ENCODE data around the gene CADPS2. TPM values are rescaled to one million over a fixed set of nuclear protein-coding genes. Genes with fewer than 3 reads are reported as not detected.

The CADPS2 gene
- total RNA-seq, 2 experiments from 2014 or later, result not detected

GRCh38 chr7:122600630-122601029, 285.6 kb downstream of the CADPS2 start:
- no peaks in the 10 kb centered on the region for H3K27me3 Mint-ChIP-seq
- ChIA-PET POLR2A (no interaction called here), CTCF (no interaction called here)
- no peak overlapping the region for H3K4me3 Mint-ChIP-seq
- DNase-seq, result no peak
- intact Hi-C loops (cut with micrococcal nuclease), result no loop called here
- H3K27ac Mint-ChIP-seq, result no peak overlapping the region
- peaks cover 2% of the 10 kb centered on the region for H3K9me3 Mint-ChIP-seq
- no peaks in the 10 kb centered on the region for H3K4me1 Mint-ChIP-seq (ENCODE audit: low read depth)
- no peak for TF ChIP-seq CTCF (IDR thresholded peaks at IDR 0.05)
- no peak for ATAC-seq
- no peaks in the 10 kb centered on the region for H3K36me3 Mint-ChIP-seq (ENCODE audit: low read depth)

GRCh38 chr7:122600042-122600441, 286.2 kb downstream of the CADPS2 start:
- Mint-ChIP-seq H3K27ac (no peak overlapping the region), H3K36me3 (ENCODE audit: low read depth) (no peaks in the 10 kb centered on the region), H3K27me3 (no peaks in the 10 kb centered on the region), H3K4me1 (ENCODE audit: low read depth) (no peaks in the 10 kb centered on the region), H3K9me3 (peaks cover 2% of the 10 kb centered on the region), H3K4me3 (no peak overlapping the region)
- ChIA-PET POLR2A (no interaction called here), CTCF (no interaction called here)
- DNase-seq, result no peak
- no peak for ATAC-seq
- intact Hi-C loops (cut with micrococcal nuclease), result no loop called here
- no peak for TF ChIP-seq CTCF (IDR thresholded peaks at IDR 0.05)

- intact Hi-C loops (cut with micrococcal nuclease), result no loop called here
- TF ChIP-seq CTCF (IDR thresholded peaks at IDR 0.05), result no peak
- peaks cover 5% of the 10 kb centered on the region for H3K9me3 Mint-ChIP-seq
- POLR2A ChIA-PET, result no interaction called here
- H3K27ac Mint-ChIP-seq, result no peak overlapping the region
- ATAC-seq (no peak), DNase-seq (no peak)
- no peak overlapping the region for H3K4me3 Mint-ChIP-seq
- no peaks in the 10 kb centered on the region for H3K27me3 Mint-ChIP-seq
- CTCF ChIA-PET, result no interaction called here
- H3K4me1 Mint-ChIP-seq (ENCODE audit: low read depth), result no peaks in the 10 kb centered on the region
- no peaks in the 10 kb centered on the region for H3K36me3 Mint-ChIP-seq (ENCODE audit: low read depth)
Measured at GRCh38 chr7:122597277-122597676, 289.0 kb downstream of the CADPS2 start.

GRCh38 chr7:122595885-122596284, 290.4 kb downstream of the CADPS2 start:
- POLR2A ChIA-PET, result no interaction called here
- DNase-seq, result no peak
- Mint-ChIP-seq H3K4me3 (no peak overlapping the region), H3K9me3 (peaks cover 5% of the 10 kb centered on the region), H3K36me3 (ENCODE audit: low read depth) (no peaks in the 10 kb centered on the region), H3K27me3 (no peaks in the 10 kb centered on the region), H3K27ac (no peak overlapping the region), H3K4me1 (ENCODE audit: low read depth) (no peaks in the 10 kb centered on the region)
- CTCF ChIA-PET, result no interaction called here
- no peak for ATAC-seq
- TF ChIP-seq CTCF (IDR thresholded peaks at IDR 0.05), result no peak
- intact Hi-C loops (cut with micrococcal nuclease), result no loop called here

- intact Hi-C loops (cut with micrococcal nuclease), result no loop called here
Measured at GRCh38 chr7:122588621-122589020, 297.6 kb downstream of the CADPS2 start.

More at GRCh38 chr7:122588621-122589020, 297.6 kb downstream of the CADPS2 start:
- no peaks in the 10 kb centered on the region for H3K27me3 Mint-ChIP-seq
- ATAC-seq, result no peak
- POLR2A ChIA-PET, result no interaction called here
- peaks cover 1% of the 10 kb centered on the region for H3K9me3 Mint-ChIP-seq
- no peaks in the 10 kb centered on the region for H3K4me1 Mint-ChIP-seq (ENCODE audit: low read depth)
- no peaks in the 10 kb centered on the region for H3K36me3 Mint-ChIP-seq (ENCODE audit: low read depth)
- TF ChIP-seq CTCF (IDR thresholded peaks at IDR 0.05), result no peak
- H3K27ac Mint-ChIP-seq, result no peak overlapping the region
- CTCF ChIA-PET, result no interaction called here
- DNase-seq, result no peak
- H3K4me3 Mint-ChIP-seq, result no peak overlapping the region

All from activated CD8-positive, alpha-beta T cell treated with anti-CD3 and anti-CD28 coated beads for 36 hours (primary cell).